Astrocyte (in vitro differentiated cells and primary cell): ENCODE results near the gene CILP2. TPM values are rescaled to one million over a fixed set of nuclear protein-coding genes. Genes with fewer than 3 reads are reported as not detected.

Source experiments
- DNase-seq: peaks from one replicate; pipeline ENCODE4 v3.0.0-alpha.2; 2010; ENCODE audit warnings: low read depth
- FAIRE-seq: peaks from 2 replicates; lab custom pipeline; 2011; peaks lifted over from hg19 to GRCh38; lab: Jason Lieb, UNC
- H2AFZ ChIP-seq: 2 replicates; pipeline ENCODE4 v1.6.0; 2012; ENCODE audit warnings: low read depth, low read length, inconsistent platforms
- H3K27ac ChIP-seq: 2 replicates; pipeline ENCODE4 v1.5.1; 2011; ENCODE audit warnings: low read depth, low read length, inconsistent platforms
- H3K27me3 ChIP-seq: 2 replicates; pipeline ENCODE4 v1.6.0; 2011; ENCODE audit warnings: low read length, inconsistent platforms; ENCODE audit not compliant: insufficient read depth
- H3K36me3 ChIP-seq: 2 replicates; pipeline ENCODE4 v1.5.1; 2011; ENCODE audit warnings: low read length, inconsistent platforms; ENCODE audit not compliant: insufficient read depth
- H3K4me1 ChIP-seq: 2 replicates; pipeline ENCODE4 v1.5.1; 2011; ENCODE audit warnings: low read length, inconsistent platforms; ENCODE audit not compliant: insufficient read depth
- H3K4me2 ChIP-seq: 2 replicates; pipeline ENCODE4 v1.6.0; 2012; ENCODE audit warnings: low read length, inconsistent platforms
- H3K4me3 ChIP-seq: 2 replicates; pipeline ENCODE4 v1.5.1; 2011; ENCODE audit warnings: low read depth, mild to moderate bottlenecking, low read length, inconsistent platforms; ENCODE audit not compliant: insufficient read depth
- H3K79me2 ChIP-seq: 2 replicates; pipeline ENCODE4 v1.6.0; 2012; ENCODE audit warnings: mild to moderate bottlenecking, low read length, inconsistent platforms; ENCODE audit not compliant: insufficient read depth
- H3K9ac ChIP-seq: 2 replicates; pipeline ENCODE4 v1.6.0; 2012; ENCODE audit warnings: mild to moderate bottlenecking, low read length, inconsistent platforms
- H3K9me3 ChIP-seq: 2 replicates; pipeline ENCODE4 v1.5.1; 2012; ENCODE audit warnings: low read depth, mild to moderate bottlenecking, low read length, inconsistent platforms; ENCODE audit not compliant: insufficient read depth
- H4K20me1 ChIP-seq: 2 replicates; pipeline ENCODE4 v1.6.0; 2012; ENCODE audit warnings: low read length, inconsistent platforms; ENCODE audit not compliant: insufficient read depth
- H3K27ac Mint-ChIP-seq: one replicate; pipeline ENCODE4 v1.8.0; 2021; ENCODE audit warnings: mild to moderate bottlenecking, mixed read lengths; ENCODE audit not compliant: unreplicated experiment
- H3K27me3 Mint-ChIP-seq: one replicate; pipeline ENCODE4 v1.8.0; 2021; ENCODE audit warnings: low read depth, mixed read lengths; ENCODE audit not compliant: unreplicated experiment
- H3K36me3 Mint-ChIP-seq: one replicate; pipeline ENCODE4 v1.8.0; 2021; ENCODE audit warnings: low read depth, mixed read lengths; ENCODE audit not compliant: unreplicated experiment
- H3K4me1 Mint-ChIP-seq: one replicate; pipeline ENCODE4 v1.8.0; 2021; ENCODE audit warnings: low read depth, mixed read lengths; ENCODE audit not compliant: unreplicated experiment
- H3K4me3 Mint-ChIP-seq: one replicate; pipeline ENCODE4 v1.8.0; 2021; ENCODE audit warnings: mild to moderate bottlenecking, moderate library complexity, mixed read lengths; ENCODE audit not compliant: unreplicated experiment
- H3K9me3 Mint-ChIP-seq: one replicate; pipeline ENCODE4 v1.8.0; 2021; ENCODE audit warnings: mild to moderate bottlenecking, mixed read lengths; ENCODE audit not compliant: unreplicated experiment
- EZH2 ChIP-seq: IDR thresholded peaks from 2 replicates; pipeline ENCODE4 v1.6.1; 2012; ENCODE audit warnings: mild to moderate bottlenecking, low read length, inconsistent platforms; ENCODE audit not compliant: insufficient read depth
- total RNA-seq: library from RNA; stranded (reverse); gene quantifications from 2 replicates; pipeline ENCODE4 v1.2.1, GENCODE V29; 2021
- TF ChIP-seq, protein P1 (sequence below): IDR thresholded peaks from 2 replicates; pipeline ENCODE4 v1.5.1; 2011; ENCODE audit warnings: low read depth, mild to moderate bottlenecking, inconsistent platforms, low read length, moderate library complexity; ENCODE audit not compliant: insufficient read depth

The CILP2 gene
- total RNA-seq, 1 donor from 2014 or later = 3.9 TPM

DNA sequence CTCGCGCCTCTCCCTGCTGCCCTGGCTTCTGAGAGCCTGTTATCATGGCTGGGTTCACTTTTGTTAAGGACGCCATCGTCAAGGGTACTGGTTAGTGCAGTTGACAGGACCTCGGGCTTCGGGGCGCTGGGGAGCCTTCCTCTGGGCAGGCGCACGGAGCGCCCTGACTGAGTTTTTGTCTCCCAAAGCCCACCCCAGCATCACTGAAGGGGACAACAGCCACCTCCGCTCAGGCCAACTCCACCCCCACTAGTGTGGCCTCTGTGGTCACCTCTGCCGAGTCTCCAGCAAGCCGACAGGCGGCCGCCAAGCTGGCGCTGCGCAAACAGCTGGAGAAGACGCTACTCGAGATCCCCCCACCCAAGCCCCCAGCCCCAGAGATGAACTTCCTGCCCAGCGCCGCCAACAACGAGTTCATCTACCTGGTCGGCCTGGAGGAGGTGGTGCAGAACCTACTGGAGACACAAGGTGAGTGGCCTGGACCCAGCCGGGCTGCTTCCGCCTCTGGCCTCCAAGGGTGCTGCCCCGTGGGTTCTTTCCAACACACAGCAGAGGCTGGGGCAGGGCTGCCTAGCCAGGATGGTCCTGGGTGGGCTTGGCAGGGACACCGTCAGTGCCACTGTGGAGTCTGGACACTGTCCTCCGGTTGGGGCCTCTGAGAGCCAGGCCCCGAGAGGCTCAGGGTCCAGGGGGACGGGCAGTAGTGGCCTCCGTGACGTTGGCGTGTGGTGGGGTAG is 39.6 kb upstream of the CILP2 start:
- FAIRE-seq (no peak), DNase-seq (no peak)
- H3K4me2 ChIP-seq = no peak overlapping the region
- H3K36me3 Mint-ChIP-seq = peaks cover 10% of the 10 kb centered on the region
- no peaks in the 10 kb centered on the region for H3K27me3 Mint-ChIP-seq
- no peaks in the 10 kb centered on the region for H3K9me3 Mint-ChIP-seq
- no peak overlapping the region for H3K4me3 ChIP-seq
- no peak overlapping the region for H3K27ac Mint-ChIP-seq
- no peak for TF ChIP-seq EZH2
- TF ChIP-seq, protein P1, sequence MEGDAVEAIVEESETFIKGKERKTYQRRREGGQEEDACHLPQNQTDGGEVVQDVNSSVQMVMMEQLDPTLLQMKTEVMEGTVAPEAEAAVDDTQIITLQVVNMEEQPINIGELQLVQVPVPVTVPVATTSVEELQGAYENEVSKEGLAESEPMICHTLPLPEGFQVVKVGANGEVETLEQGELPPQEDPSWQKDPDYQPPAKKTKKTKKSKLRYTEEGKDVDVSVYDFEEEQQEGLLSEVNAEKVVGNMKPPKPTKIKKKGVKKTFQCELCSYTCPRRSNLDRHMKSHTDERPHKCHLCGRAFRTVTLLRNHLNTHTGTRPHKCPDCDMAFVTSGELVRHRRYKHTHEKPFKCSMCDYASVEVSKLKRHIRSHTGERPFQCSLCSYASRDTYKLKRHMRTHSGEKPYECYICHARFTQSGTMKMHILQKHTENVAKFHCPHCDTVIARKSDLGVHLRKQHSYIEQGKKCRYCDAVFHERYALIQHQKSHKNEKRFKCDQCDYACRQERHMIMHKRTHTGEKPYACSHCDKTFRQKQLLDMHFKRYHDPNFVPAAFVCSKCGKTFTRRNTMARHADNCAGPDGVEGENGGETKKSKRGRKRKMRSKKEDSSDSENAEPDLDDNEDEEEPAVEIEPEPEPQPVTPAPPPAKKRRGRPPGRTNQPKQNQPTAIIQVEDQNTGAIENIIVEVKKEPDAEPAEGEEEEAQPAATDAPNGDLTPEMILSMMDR = no peak
- peaks cover 28% of the 10 kb centered on the region for H3K36me3 ChIP-seq
- H2AFZ ChIP-seq = no peak overlapping the region
- H3K9me3 ChIP-seq = no peaks in the 10 kb centered on the region
- no peaks in the 10 kb centered on the region for H3K27me3 ChIP-seq
- H4K20me1 ChIP-seq = peaks cover 25% of the 10 kb centered on the region
- peaks cover 4% of the 10 kb centered on the region for H3K4me1 ChIP-seq
- no peak overlapping the region for H3K4me3 Mint-ChIP-seq
- no peaks in the 10 kb centered on the region for H3K4me1 Mint-ChIP-seq
- H3K27ac ChIP-seq = no peak overlapping the region
- peaks cover 29% of the 10 kb centered on the region for H3K79me2 ChIP-seq
- H3K9ac ChIP-seq = no peak overlapping the region

DNA sequence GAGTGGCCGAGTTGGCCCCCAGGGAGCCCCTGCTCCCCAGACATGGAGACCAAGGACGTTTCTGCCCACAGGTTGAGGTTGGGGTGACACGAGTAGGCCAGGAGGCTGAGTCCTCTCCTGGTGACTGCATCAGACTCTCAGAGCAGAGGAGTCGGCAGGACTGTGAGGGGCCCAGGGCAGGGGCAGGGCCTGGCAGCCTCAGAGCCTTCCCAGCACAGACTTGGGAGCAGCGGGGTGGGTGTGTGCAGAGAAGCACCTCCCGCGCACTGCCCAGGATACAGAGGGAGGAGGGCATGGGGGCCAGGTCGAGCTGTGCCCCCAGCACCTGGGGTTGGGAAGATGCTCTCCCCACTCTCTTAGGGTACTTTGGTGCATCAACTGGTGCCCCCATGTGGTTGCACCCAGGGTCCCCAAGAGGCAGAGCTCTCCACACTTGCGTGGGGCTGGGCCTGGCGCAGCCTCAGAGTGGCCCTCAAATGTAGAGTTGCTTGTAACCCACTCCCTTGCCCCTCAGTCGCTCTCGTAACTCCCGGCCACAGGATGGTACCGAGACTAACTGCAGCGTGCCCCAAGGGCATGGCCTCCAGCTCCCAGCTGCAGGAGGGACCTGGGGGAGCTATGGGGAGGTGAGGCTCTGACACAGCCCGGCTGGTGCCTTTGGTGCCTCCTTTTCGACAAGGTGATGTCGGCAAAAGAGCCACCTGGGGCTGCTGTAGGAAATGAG is 38.6 kb upstream of the CILP2 start:
- H3K27me3 Mint-ChIP-seq = no peaks in the 10 kb centered on the region
- Histone ChIP-seq H3K4me2 (no peak overlapping the region), H2AFZ (no peak overlapping the region), H3K27me3 (no peaks in the 10 kb centered on the region), H4K20me1 (peaks cover 19% of the 10 kb centered on the region), H3K79me2 (peaks cover 23% of the 10 kb centered on the region), H3K4me3 (no peak overlapping the region), H3K9me3 (no peaks in the 10 kb centered on the region), H3K27ac (no peak overlapping the region), H3K9ac (no peak overlapping the region), H3K36me3 (peaks cover 25% of the 10 kb centered on the region), H3K4me1 (no peaks in the 10 kb centered on the region)
- H3K4me3 Mint-ChIP-seq = no peak overlapping the region
- FAIRE-seq (no peak), DNase-seq (no peak)
- TF ChIP-seq, protein P1 = no peak
- no peak for TF ChIP-seq EZH2
- H3K4me1 Mint-ChIP-seq = no peaks in the 10 kb centered on the region
- H3K36me3 Mint-ChIP-seq = peaks cover 12% of the 10 kb centered on the region
- H3K27ac Mint-ChIP-seq = no peak overlapping the region
- H3K9me3 Mint-ChIP-seq = no peaks in the 10 kb centered on the region
